Right ventricle myocardium inferior (tissue), 1 donor: ENCODE data around the gene RGS17. TPM values are rescaled to one million over a fixed set of nuclear protein-coding genes. Genes with fewer than 3 reads are reported as not detected.
"Not testable (repeated sequence)": the region's sequence is repeated elsewhere in the genome, so short reads cannot be mapped to it uniquely, and the experiment has no call there.

Experiments
- ATAC-seq: fragments of 200-7000 bp; cut with Tn5 transposase; one replicate; pipeline ENCODE4 v1.9.1; 2020; ENCODE audit warnings: mild to moderate bottlenecking, moderate library complexity
- DNase-seq: peaks from one replicate; pipeline ENCODE4 v3.0.0; 2021; ENCODE audit errors: missing footprints
- intact Hi-C: fragments of 100-400 bp; cut with DNase I; formaldehyde crosslinking; loops from one replicate; pipeline ENCODE4 v1.11.0; 2022
- total RNA-seq: library from RNA; stranded (reverse); fragmentation: NEBNext Ultra II Directional; extraction: Animal tissue kit (Norgen Biotek cat#: 25700); gene quantifications from one replicate; pipeline ENCODE4 v1.2.1, GENCODE V29; 2021
- donor health status: DM: no; HTN: yes; CAD: no; lungs with severe emphysema.

Gene RGS17
- total RNA-seq, 1 donor from 2014 or later: 0.05 TPM

GRCh38 chr6:152981219-152981618 lies 149.9 kb downstream of the RGS17 start:
- intact Hi-C loops: no loop called here
- no peak for ATAC-seq
- DNase-seq: no peak

GRCh38 chr6:152980656-152981055 lies 150.4 kb downstream of the RGS17 start:
- no peak for DNase-seq
- intact Hi-C loops: no loop called here

GRCh38 chr6:152979116-152979515 lies 152.0 kb downstream of the RGS17 start:
- intact Hi-C loops: no loop called here
- DNase-seq: no peak
- ATAC-seq: no peak

More at GRCh38 chr6:152980656-152981055, 150.4 kb downstream of the RGS17 start:
- no peak for ATAC-seq

GRCh38 chr6:152978058-152978457 lies 153.0 kb downstream of the RGS17 start:
- ATAC-seq: no peak
- intact Hi-C loops: no loop called here

GRCh38 chr6:152977556-152977955 lies 153.5 kb downstream of the RGS17 start:
- intact Hi-C loops: no loop called here
- DNase-seq (no peak), ATAC-seq (no peak)

More at GRCh38 chr6:152978058-152978457, 153.0 kb downstream of the RGS17 start:
- no peak for DNase-seq

- no peak for DNase-seq
- ATAC-seq: no peak
- intact Hi-C loops: no loop called here
These were observed 154.3 kb downstream of the RGS17 start for GRCh38 chr6:152976749-152977148.

GRCh38 chr6:152975204-152975915 lies 155.7 kb downstream of the RGS17 start:
- intact Hi-C loops: no loop called here
- DNase-seq (no peak), ATAC-seq (peak; percentile 54)

GRCh38 chr6:152973916-152974315 lies 157.2 kb downstream of the RGS17 start:
- ATAC-seq (no peak), DNase-seq (no peak)
- intact Hi-C loops: no loop called here

- ATAC-seq (no peak), DNase-seq (no peak)
- intact Hi-C loops: no loop called here
These were observed 161.2 kb downstream of the RGS17 start for GRCh38 chr6:152969688-152970418.

GRCh38 chr6:152966168-152966894 lies 164.8 kb downstream of the RGS17 start:
- DNase-seq, intact Hi-C loops, ATAC-seq: not testable (repeated sequence)

GRCh38 chr6:152959333-152959732 lies 171.7 kb downstream of the RGS17 start:
- no peak for DNase-seq
- intact Hi-C loops: loop anchor here (10.0 kb wide), 1 partner anchor 405 kb away; no protein-coding TSS in a partner anchor
- no peak for ATAC-seq

GRCh38 chr6:152957796-152958195 lies 173.3 kb downstream of the RGS17 start:
- no peak for ATAC-seq
- no peak for DNase-seq
- intact Hi-C loops: loop anchor here (10.0 kb wide), 1 partner anchor 403 kb away; no protein-coding TSS in a partner anchor

Other genes with a start within 250 kb of the RGS17 start
- gene FBXO5, start 148.2 kb downstream of the RGS17 start, total RNA-seq: 2.4 TPM
- 30.8 TPM for gene MTRF1L, start 128.6 kb downstream of the RGS17 start, total RNA-seq